Neural progenitor cell (in vitro differentiated cells): ENCODE data around the gene MS4A14. TPM values are rescaled to one million over a fixed set of nuclear protein-coding genes. Genes with fewer than 3 reads are reported as not detected.

Source experiments
- DNase-seq: peaks from one replicate; pipeline ENCODE4 v3.0.0-alpha.2; 2016; ENCODE audit warnings: low spot score
- H2AFZ ChIP-seq: fragments of 200-600 bp; sonication (generic); replicated peaks from 2 replicates; pipeline ENCODE4 v1.6.1; 2016; ENCODE audit warnings: antibody characterized with exemption
- H3F3A ChIP-seq: fragments of 200-600 bp; sonication (generic); 2 replicates; pipeline ENCODE4 v1.6.1; 2016; ENCODE audit warnings: antibody characterized with exemption, low read depth
- H3K27ac ChIP-seq: fragments of 200-600 bp; sonication (generic); 2 replicates; pipeline ENCODE4 v1.5.1; 2016; ENCODE audit warnings: mild to moderate bottlenecking
- H3K27me3 ChIP-seq: fragments of 200-600 bp; sonication (generic); 2 replicates; pipeline ENCODE4 v1.6.1; 2016; ENCODE audit warnings: mild to moderate bottlenecking, moderate library complexity
- H3K36me3 ChIP-seq: fragments of 200-600 bp; sonication (generic); 2 replicates; pipeline ENCODE4 v1.5.1; 2016
- H3K4me1 ChIP-seq: fragments of 200-600 bp; sonication (generic); 2 replicates; pipeline ENCODE4 v1.6.1; 2016; ENCODE audit warnings: mixed run types
- H3K4me2 ChIP-seq: fragments of 200-600 bp; sonication (generic); 2 replicates; pipeline ENCODE4 v1.6.1; 2016
- H3K4me3 ChIP-seq: fragments of 200-600 bp; sonication (generic); 2 replicates; pipeline ENCODE4 v1.5.1; 2016
- H3K79me2 ChIP-seq: fragments of 200-600 bp; sonication (generic); 2 replicates; pipeline ENCODE4 v1.6.1; 2016; ENCODE audit warnings: low read depth
- H3K9ac ChIP-seq: fragments of 200-600 bp; sonication (generic); 2 replicates; pipeline ENCODE4 v1.6.1; 2016
- H3K9me3 ChIP-seq: fragments of 200-600 bp; sonication (generic); 2 replicates; pipeline ENCODE4 v1.5.1; 2016; ENCODE audit warnings: low read depth
- H4K20me1 ChIP-seq: fragments of 200-600 bp; sonication (generic); 2 replicates; pipeline ENCODE4 v1.6.1; 2016; ENCODE audit warnings: low read depth
- H3K27ac Mint-ChIP-seq: 3 replicates; pipeline ENCODE4 v1.8.0; 2021; ENCODE audit warnings: mixed read lengths
- H3K27me3 Mint-ChIP-seq: 2 replicates; pipeline ENCODE4 v1.8.0; 2022; ENCODE audit warnings: low read depth, mild to moderate bottlenecking, inconsistent platforms, moderate library complexity, mixed read lengths; ENCODE audit not compliant: insufficient read depth
- H3K36me3 Mint-ChIP-seq: 3 replicates; pipeline ENCODE4 v1.8.0; 2021; ENCODE audit warnings: mixed read lengths
- H3K4me1 Mint-ChIP-seq: 3 replicates; pipeline ENCODE4 v1.8.0; 2021; ENCODE audit warnings: mixed read lengths
- H3K4me3 Mint-ChIP-seq: 3 replicates; pipeline ENCODE4 v1.8.0; 2021; ENCODE audit warnings: mild to moderate bottlenecking, moderate library complexity, mixed read lengths
- H3K9me3 Mint-ChIP-seq: 3 replicates; pipeline ENCODE4 v1.8.0; 2020; ENCODE audit warnings: mixed read lengths
- EZH2 ChIP-seq: fragments of 200-600 bp; sonication (generic); IDR thresholded peaks from 2 replicates; pipeline ENCODE4 v1.6.1; 2017; ENCODE audit warnings: antibody characterized with exemption, mild to moderate bottlenecking, moderate library complexity
- EZH2phosphoT487 ChIP-seq: fragments of 200-600 bp; sonication (generic); IDR thresholded peaks from 2 replicates; pipeline ENCODE4 v1.6.1; 2017; ENCODE audit warnings: antibody characterized with exemption
- total RNA-seq: library from RNA; depleted of rRNA; stranded (reverse); fragments of >200 nt; gene quantifications from 2 replicates; pipeline ENCODE4 v1.2.3, GENCODE V29; 2015; ENCODE audit warnings: low replicate concordance
- TF ChIP-seq, protein P1 (sequence below): fragments of 200-600 bp; sonication (generic); IDR thresholded peaks from 2 replicates; pipeline ENCODE4 v1.5.1; 2017; ENCODE audit warnings: antibody characterized with exemption, mild to moderate bottlenecking

The MS4A14 gene
- total RNA-seq, 1 donor from 2014 or later = not detected

- H2AFZ ChIP-seq = no peak overlapping the region
- H3F3A ChIP-seq = no peaks in the 10 kb centered on the region
- no peaks in the 10 kb centered on the region for H3K27me3 ChIP-seq
- H3K4me3 ChIP-seq = no peak overlapping the region
- no peaks in the 10 kb centered on the region for H3K4me1 ChIP-seq
- Mint-ChIP-seq H3K36me3 (no peaks in the 10 kb centered on the region), H3K27me3 (peaks cover 4% of the 10 kb centered on the region), H3K27ac (no peak overlapping the region), H3K4me1 (peaks cover 5% of the 10 kb centered on the region), H3K4me3 (no peak overlapping the region), H3K9me3 (peaks cover 3% of the 10 kb centered on the region)
- no peaks in the 10 kb centered on the region for H3K36me3 ChIP-seq
- H3K4me2 ChIP-seq = no peak overlapping the region
- H3K9ac ChIP-seq = no peak overlapping the region
- TF ChIP-seq, protein P1, sequence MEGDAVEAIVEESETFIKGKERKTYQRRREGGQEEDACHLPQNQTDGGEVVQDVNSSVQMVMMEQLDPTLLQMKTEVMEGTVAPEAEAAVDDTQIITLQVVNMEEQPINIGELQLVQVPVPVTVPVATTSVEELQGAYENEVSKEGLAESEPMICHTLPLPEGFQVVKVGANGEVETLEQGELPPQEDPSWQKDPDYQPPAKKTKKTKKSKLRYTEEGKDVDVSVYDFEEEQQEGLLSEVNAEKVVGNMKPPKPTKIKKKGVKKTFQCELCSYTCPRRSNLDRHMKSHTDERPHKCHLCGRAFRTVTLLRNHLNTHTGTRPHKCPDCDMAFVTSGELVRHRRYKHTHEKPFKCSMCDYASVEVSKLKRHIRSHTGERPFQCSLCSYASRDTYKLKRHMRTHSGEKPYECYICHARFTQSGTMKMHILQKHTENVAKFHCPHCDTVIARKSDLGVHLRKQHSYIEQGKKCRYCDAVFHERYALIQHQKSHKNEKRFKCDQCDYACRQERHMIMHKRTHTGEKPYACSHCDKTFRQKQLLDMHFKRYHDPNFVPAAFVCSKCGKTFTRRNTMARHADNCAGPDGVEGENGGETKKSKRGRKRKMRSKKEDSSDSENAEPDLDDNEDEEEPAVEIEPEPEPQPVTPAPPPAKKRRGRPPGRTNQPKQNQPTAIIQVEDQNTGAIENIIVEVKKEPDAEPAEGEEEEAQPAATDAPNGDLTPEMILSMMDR = no peak
- TF ChIP-seq EZH2phosphoT487 (no peak), EZH2 (no peak)
- no peaks in the 10 kb centered on the region for H3K9me3 ChIP-seq
- no peak for DNase-seq
- no peaks in the 10 kb centered on the region for H4K20me1 ChIP-seq
- H3K27ac ChIP-seq = no peak overlapping the region
- H3K79me2 ChIP-seq = no peaks in the 10 kb centered on the region
Measured at GRCh38 chr11:60431251-60431650, 35.0 kb downstream of the MS4A14 start.

DNA sequence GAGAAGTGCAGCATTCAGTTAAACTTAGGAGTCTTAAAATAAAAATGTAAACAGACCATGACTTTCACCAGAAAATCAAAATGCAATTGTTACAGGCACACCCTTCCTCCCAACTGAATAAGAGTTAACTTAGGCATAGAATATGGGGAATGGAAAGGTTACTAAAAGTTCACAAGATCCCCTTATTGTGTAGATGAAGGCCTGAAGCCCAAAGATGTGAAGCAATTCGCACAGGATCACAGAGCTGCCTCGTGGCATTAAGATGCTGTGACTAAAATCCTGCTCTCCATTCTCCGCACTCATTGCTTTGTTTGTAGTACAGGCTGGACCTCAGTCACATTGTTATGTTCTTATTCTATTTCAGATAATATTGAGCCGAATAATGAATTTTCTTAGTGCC lies 37.1 kb downstream of the MS4A14 start:
- H3K27me3 Mint-ChIP-seq = peaks cover 4% of the 10 kb centered on the region
- no peak overlapping the region for H3K4me3 Mint-ChIP-seq
- no peaks in the 10 kb centered on the region for H3F3A ChIP-seq
- no peak overlapping the region for H3K4me2 ChIP-seq
- no peaks in the 10 kb centered on the region for H3K27me3 ChIP-seq
- no peak overlapping the region for H3K27ac ChIP-seq
- H3K4me3 ChIP-seq = no peak overlapping the region
- no peaks in the 10 kb centered on the region for H3K4me1 ChIP-seq
- no peak overlapping the region for H3K9ac ChIP-seq
- H3K36me3 ChIP-seq = no peaks in the 10 kb centered on the region
- H3K36me3 Mint-ChIP-seq = no peaks in the 10 kb centered on the region
- peak overlapping the region; percentile 50 for H2AFZ ChIP-seq
- TF ChIP-seq EZH2phosphoT487 = no peak
- TF ChIP-seq, protein P1 = no peak
- no peak for TF ChIP-seq EZH2
- peaks cover 3% of the 10 kb centered on the region for H3K9me3 Mint-ChIP-seq
- no peak overlapping the region for H3K27ac Mint-ChIP-seq
- H3K79me2 ChIP-seq = no peaks in the 10 kb centered on the region
- peaks cover 3% of the 10 kb centered on the region for H3K4me1 Mint-ChIP-seq
- no peak for DNase-seq
- H3K9me3 ChIP-seq = no peaks in the 10 kb centered on the region
- H4K20me1 ChIP-seq = no peaks in the 10 kb centered on the region

DNA sequence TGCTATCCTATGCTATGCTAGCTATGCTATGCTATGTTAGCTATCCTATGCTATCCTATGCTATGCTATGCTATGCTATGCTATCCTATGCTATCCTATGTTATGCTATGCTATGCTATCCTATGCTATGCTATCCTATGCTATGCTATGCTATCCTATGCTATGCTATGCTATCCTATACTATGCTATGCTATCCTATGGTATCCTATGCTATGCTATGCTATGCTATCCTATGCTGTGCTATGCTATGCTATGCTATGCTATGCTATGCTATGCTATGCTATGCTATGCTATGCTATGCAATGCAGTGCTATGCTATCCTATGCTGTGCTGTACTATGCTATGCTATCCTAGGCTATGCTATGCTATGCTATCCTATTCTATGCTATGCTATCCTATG lies 50.8 kb downstream of the MS4A14 start:
- no peak overlapping the region for H3K9ac ChIP-seq
- H3K9me3 Mint-ChIP-seq = peaks cover 7% of the 10 kb centered on the region
- no peaks in the 10 kb centered on the region for H3K27me3 ChIP-seq
- H3K27me3 Mint-ChIP-seq = peaks cover 2% of the 10 kb centered on the region
- no peak overlapping the region for H3K27ac Mint-ChIP-seq
- no peak for DNase-seq
- no peaks in the 10 kb centered on the region for H3F3A ChIP-seq
- H3K4me3 ChIP-seq = no peak overlapping the region
- H3K27ac ChIP-seq = no peak overlapping the region
- no peak overlapping the region for H3K4me2 ChIP-seq
- H3K79me2 ChIP-seq = no peaks in the 10 kb centered on the region
- no peaks in the 10 kb centered on the region for H3K9me3 ChIP-seq
- no peaks in the 10 kb centered on the region for H3K36me3 Mint-ChIP-seq
- no peaks in the 10 kb centered on the region for H3K4me1 ChIP-seq
- no peak overlapping the region for H2AFZ ChIP-seq
- no peaks in the 10 kb centered on the region for H4K20me1 ChIP-seq
- H3K4me1 Mint-ChIP-seq = no peaks in the 10 kb centered on the region
- no peaks in the 10 kb centered on the region for H3K36me3 ChIP-seq
- H3K4me3 Mint-ChIP-seq = no peak overlapping the region
- TF ChIP-seq EZH2phosphoT487 (no peak), EZH2 (no peak)
- TF ChIP-seq, protein P1 = no peak
